Glutamatergic neuron (in vitro differentiated cells): Measurements from ENCODE around the gene IRF5. TPM values are rescaled to one million over a fixed set of nuclear protein-coding genes. Genes with fewer than 3 reads are reported as not detected.

Experiments
- DNase-seq: peaks from one replicate; pipeline ENCODE4 v3.0.0; 2022
- H3K27ac Mint-ChIP-seq: one replicate; pipeline ENCODE4 v1.8.0; 2020; ENCODE audit warnings: mild to moderate bottlenecking, mixed read lengths, inconsistent platforms; ENCODE audit not compliant: unreplicated experiment
- H3K27me3 Mint-ChIP-seq: one replicate; pipeline ENCODE4 v1.8.0; 2020; ENCODE audit warnings: mild to moderate bottlenecking, moderate library complexity, mixed read lengths, inconsistent platforms; ENCODE audit not compliant: unreplicated experiment
- H3K36me3 Mint-ChIP-seq: one replicate; pipeline ENCODE4 v1.8.0; 2020; ENCODE audit warnings: mild to moderate bottlenecking, mixed read lengths, inconsistent platforms; ENCODE audit not compliant: unreplicated experiment
- H3K4me1 Mint-ChIP-seq: one replicate; pipeline ENCODE4 v1.8.0; 2020; ENCODE audit warnings: mild to moderate bottlenecking, low read depth, mixed read lengths, inconsistent platforms; ENCODE audit not compliant: unreplicated experiment
- H3K4me3 Mint-ChIP-seq: one replicate; pipeline ENCODE4 v1.8.0; 2020; ENCODE audit warnings: mild to moderate bottlenecking, mixed read lengths, inconsistent platforms; ENCODE audit not compliant: unreplicated experiment
- H3K9me3 Mint-ChIP-seq: one replicate; pipeline ENCODE4 v1.8.0; 2020; ENCODE audit warnings: mild to moderate bottlenecking, moderate library complexity, mixed read lengths, inconsistent platforms; ENCODE audit not compliant: unreplicated experiment
- total RNA-seq: library from RNA; stranded (reverse); fragmentation: NEBNext Ultra II Directional; extraction: Animal tissue kit (Norgen Biotek cat#: 25700); gene quantifications from one replicate; pipeline ENCODE4 v1.2.1, GENCODE V29; 2021; ENCODE audit not compliant: unreplicated experiment
- TF ChIP-seq, protein P1 (sequence below): fragments of 200-600 bp; sonication (generic); IDR thresholded peaks from one replicate; pipeline ENCODE4 v1.5.0; 2021; ENCODE audit not compliant: partially characterized antibody, unreplicated experiment

The IRF5 gene
- total RNA-seq, 1 donor from 2014 or later = not detected

DNA sequence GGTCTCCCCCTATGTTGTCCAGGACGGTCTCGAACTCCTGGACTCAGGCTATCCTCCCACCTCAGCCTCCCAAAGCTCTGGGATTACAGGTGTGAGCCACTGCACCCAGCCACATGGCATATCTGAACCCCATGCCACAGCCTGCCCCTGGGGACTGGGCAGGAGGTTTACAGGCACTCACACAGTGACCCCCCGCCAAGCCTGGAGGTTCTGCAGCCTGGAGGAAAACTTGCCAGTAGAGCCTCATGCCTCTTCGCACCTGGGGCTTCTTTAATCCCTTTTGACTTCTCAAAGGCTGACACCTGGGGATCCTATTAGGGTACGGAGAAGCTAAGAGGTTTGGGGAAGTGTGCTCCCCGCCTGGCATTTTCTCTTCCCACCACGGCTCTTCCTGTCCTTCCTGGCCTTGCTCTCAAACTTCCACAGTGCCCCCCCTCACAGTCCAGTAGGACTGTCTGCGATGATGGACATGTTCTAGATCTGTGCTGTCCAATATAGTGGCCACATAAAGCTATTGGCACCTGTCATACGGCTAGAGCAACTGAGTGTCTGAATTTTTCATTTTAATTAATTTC is 15.8 kb upstream of the IRF5 start:
- H3K9me3 Mint-ChIP-seq = peaks cover 3% of the 10 kb centered on the region
- H3K4me3 Mint-ChIP-seq = no peak overlapping the region
- no peak for DNase-seq

DNA sequence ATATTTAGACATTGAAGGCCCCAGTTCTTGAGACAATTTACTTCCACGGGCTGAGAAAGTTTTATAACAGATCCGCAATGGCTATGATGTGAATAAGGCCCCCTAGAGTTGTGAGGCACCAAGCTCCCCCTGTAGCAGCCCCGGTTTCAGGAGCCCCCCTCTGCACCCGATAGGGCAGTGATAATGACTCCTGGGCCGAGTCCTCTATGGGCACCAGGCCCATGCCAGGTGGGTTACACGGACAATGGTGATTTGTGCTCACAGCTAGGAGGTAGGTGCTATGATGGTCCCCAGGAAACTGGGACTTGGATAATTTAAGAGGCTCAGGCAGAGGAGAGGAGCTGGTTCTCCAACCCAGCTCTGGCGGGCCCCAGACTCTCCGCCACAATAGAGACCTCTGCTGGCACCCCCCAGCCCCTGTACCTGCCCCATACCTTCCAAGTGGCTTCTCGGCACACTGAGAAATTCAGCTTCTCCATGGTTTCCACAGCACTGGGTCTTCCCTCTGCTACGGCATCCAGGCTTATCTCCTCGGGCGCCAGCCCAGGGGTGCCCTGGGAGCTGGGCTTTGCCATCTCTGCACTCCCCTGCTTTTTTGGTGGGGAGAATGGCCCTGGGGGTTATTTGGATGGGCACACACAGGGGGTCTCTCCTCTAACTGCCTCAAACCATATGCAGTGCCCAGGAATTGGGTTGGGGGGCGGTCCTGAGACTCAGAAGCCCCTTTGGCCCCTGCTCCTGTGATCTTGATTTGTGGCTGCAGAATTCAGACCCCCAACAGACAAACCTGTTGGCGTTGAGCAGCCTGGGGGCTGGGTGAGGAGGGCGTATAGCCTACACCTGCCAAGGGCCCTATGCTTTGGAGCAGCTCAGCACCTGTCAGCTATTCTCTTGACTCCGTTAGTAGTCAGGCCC is 15.0 kb upstream of the IRF5 start:
- peaks cover 3% of the 10 kb centered on the region for H3K9me3 Mint-ChIP-seq
- peaks cover 17% of the 10 kb centered on the region for H3K4me1 Mint-ChIP-seq
- DNase-seq = no peak
- H3K4me3 Mint-ChIP-seq = no peak overlapping the region
- no peaks in the 10 kb centered on the region for H3K36me3 Mint-ChIP-seq
- H3K27me3 Mint-ChIP-seq = peaks cover 6% of the 10 kb centered on the region
- no peak overlapping the region for H3K27ac Mint-ChIP-seq
- TF ChIP-seq, protein P1, sequence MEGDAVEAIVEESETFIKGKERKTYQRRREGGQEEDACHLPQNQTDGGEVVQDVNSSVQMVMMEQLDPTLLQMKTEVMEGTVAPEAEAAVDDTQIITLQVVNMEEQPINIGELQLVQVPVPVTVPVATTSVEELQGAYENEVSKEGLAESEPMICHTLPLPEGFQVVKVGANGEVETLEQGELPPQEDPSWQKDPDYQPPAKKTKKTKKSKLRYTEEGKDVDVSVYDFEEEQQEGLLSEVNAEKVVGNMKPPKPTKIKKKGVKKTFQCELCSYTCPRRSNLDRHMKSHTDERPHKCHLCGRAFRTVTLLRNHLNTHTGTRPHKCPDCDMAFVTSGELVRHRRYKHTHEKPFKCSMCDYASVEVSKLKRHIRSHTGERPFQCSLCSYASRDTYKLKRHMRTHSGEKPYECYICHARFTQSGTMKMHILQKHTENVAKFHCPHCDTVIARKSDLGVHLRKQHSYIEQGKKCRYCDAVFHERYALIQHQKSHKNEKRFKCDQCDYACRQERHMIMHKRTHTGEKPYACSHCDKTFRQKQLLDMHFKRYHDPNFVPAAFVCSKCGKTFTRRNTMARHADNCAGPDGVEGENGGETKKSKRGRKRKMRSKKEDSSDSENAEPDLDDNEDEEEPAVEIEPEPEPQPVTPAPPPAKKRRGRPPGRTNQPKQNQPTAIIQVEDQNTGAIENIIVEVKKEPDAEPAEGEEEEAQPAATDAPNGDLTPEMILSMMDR = no peak

More for the DNA sequence above, 15.8 kb upstream of the IRF5 start:
- no peak overlapping the region for H3K27ac Mint-ChIP-seq
- peaks cover 17% of the 10 kb centered on the region for H3K4me1 Mint-ChIP-seq
- TF ChIP-seq, protein P1 = no peak
- no peaks in the 10 kb centered on the region for H3K36me3 Mint-ChIP-seq
- H3K27me3 Mint-ChIP-seq = peaks cover 7% of the 10 kb centered on the region

DNA sequence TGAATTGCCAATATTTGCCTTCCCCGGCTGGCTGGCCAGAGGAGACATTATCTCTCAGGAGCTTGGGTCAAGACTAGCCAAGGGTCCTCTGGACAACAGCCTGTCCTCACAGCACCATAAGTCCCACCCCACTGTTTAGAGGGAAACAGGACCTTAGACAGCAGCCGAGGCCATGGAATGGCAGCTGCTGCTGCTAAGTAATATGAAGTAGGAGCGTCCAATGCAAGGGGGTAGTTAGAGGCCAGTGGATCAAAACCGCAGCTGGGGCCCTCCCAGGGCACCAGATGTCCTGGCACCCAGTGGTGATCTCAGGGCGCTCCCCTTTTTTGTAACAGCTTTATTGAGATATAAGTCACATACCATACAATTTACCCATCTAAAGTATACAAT is 14.3 kb upstream of the IRF5 start:
- H3K9me3 Mint-ChIP-seq = peaks cover 3% of the 10 kb centered on the region
- no peak overlapping the region for H3K4me3 Mint-ChIP-seq
- TF ChIP-seq, protein P1 = no peak
- H3K27ac Mint-ChIP-seq = no peak overlapping the region
- no peaks in the 10 kb centered on the region for H3K36me3 Mint-ChIP-seq
- peaks cover 17% of the 10 kb centered on the region for H3K4me1 Mint-ChIP-seq
- DNase-seq = no peak
- H3K27me3 Mint-ChIP-seq = peaks cover 5% of the 10 kb centered on the region

DNA sequence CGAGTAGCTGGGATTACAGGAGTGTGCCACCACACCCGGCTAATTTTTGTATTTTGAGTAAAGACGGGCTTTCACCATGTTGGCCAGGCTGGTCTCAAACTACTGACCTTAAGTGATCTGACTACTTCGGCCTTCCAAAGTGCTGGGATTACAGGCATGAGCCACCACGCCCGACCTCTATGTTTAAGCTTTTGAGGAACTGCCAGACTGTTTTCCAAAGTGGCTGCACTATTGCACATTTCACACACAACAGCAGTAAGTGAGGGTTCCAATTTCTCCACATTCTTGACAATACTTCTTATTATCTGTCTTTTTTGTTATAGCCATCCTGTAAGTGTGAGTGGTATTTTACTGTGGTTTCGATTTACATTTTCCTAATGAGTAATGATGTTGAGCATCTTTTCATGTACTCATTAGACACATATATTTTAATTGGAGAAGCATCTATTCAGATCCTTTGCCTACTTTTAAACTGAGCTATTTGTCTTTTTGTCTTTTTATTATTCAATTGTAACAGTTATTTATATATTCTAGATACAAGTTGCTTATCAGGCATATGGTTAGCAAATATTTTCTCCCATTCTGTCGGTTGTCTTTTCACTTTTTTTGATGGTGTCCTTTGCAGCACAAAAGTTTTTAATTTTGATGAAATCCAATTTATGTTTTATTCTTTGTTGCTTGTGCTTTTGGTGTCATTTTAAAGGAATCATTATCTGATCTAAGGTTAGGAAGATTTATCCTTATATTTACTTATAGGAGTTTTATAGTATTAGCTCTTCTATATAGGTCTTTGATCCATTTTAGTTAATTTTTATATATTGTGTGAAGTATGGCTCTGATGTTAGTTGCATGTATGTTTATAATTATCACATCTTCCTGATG is 12.8 kb upstream of the IRF5 start:
- H3K4me1 Mint-ChIP-seq = peaks cover 10% of the 10 kb centered on the region

More for the DNA sequence above, 12.8 kb upstream of the IRF5 start:
- no peak overlapping the region for H3K27ac Mint-ChIP-seq
- no peak for DNase-seq
- H3K4me3 Mint-ChIP-seq = no peak overlapping the region
- H3K27me3 Mint-ChIP-seq = peaks cover 5% of the 10 kb centered on the region
- TF ChIP-seq, protein P1 = no peak
- H3K9me3 Mint-ChIP-seq = peaks cover 2% of the 10 kb centered on the region
- H3K36me3 Mint-ChIP-seq = no peaks in the 10 kb centered on the region
